GM08714 (cell line): ENCODE results near the gene NPTX1.

Experiments
- H3K4me3 ChIP-seq: fragments of 200-500 bp; sonication (Bioruptor generic); 2 replicates; pipeline ENCODE4 v1.5.1; 2014; ENCODE audit warnings: mild to moderate bottlenecking, low read length, inconsistent platforms
- ZNF274 ChIP-seq: IDR thresholded peaks from 2 replicates; pipeline ENCODE4 v1.6.1; 2012; ENCODE audit warnings: mild to moderate bottlenecking, low read depth, low read length

Gene NPTX1

GRCh38 chr17:80453998-80454556, 22.3 kb downstream of the NPTX1 start:
- H3K4me3 ChIP-seq: peak overlapping the region; percentile 88
- no peak for TF ChIP-seq ZNF274

DNA sequence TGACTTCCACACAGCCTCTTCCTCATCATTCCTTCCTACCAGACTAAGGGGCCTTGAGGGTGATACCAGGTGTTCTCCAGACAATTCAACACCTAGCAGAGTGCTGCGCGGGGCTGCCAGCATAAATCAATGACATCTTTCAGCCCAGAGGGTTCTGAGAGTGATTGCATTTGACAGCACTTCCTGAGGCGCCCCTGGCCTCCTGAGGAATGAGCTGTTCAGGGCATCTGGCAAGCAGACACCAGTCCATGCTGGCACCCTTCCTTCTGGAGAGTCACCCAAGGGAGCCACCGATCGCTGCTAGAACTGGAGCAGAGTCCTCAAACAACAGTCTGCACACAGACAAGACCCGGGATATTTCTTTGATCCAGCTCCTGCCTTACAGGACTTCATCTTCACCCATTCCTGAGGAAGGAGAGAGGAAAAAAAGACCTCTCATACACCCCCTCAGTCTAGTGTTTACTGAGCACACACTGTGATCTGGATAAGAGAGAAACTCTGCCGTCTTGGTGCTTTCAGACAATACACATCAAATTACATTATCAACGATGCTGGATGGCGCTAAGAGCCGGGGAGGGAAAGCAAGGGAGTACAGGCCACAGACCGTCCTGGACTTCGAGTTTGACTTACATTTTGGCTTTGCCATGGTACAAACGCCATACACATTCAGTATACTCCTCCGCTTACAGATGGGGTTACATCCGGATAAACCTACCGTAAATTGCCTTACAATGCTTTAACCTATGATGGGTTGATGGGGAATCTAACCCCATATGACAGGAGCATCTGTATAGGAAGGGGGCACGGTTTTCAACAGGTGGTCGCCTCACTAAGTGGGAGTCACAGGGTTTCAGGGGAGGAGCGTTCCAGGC, 23.0 kb downstream of the NPTX1 start:
- no peak for TF ChIP-seq ZNF274
- H3K4me3 ChIP-seq: peak overlapping the region; percentile 88; the same call in 1 of the 2 replicates

- TF ChIP-seq ZNF274: no peak
- no peak overlapping the region for H3K4me3 ChIP-seq
These were observed 24.1 kb downstream of the NPTX1 start for GRCh38 chr17:80452173-80452915.

- TF ChIP-seq ZNF274: no peak
- no peak overlapping the region for H3K4me3 ChIP-seq
These were observed 25.2 kb downstream of the NPTX1 start for GRCh38 chr17:80451104-80451775.

GRCh38 chr17:80449930-80450576, 26.4 kb downstream of the NPTX1 start:
- no peak overlapping the region for H3K4me3 ChIP-seq
- no peak for TF ChIP-seq ZNF274

DNA sequence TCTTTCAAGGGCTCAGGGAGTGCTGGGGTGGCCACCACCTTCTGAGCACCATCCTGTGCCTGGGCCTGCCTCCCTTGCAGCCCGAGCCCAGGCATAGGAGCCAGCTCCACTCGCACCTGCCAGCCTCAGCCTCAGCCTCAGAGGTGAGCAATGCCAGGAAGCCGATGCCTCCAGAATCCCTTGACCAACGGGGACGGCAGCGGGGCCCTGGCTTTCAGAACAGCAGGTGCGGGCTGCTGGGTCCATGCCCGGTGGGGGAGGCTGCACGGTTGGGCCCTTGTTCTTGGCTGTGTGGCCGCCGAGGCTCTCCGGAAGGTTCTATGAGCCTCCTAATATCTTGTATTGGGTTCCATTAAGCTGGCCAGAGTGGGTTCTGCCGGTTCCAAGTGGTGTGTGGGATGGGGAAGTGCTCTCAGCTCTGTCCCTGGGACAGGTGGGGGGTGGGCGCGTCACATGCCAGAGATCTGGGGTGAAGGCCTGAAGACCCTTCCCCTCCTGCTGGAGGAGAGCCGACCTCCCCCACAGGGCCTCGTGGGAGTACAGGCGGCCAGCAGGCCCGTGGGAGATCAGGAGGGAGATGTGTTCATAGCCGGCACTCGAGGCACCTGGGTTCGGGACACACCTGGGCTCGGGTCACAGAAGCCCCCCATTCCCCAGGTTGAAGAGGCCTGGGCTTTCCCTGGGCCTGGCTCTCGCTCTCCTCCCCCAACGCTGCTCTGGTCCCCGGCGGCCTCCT, 27.0 kb downstream of the NPTX1 start:
- TF ChIP-seq ZNF274: no peak

GRCh38 chr17:80447790-80448189, 28.6 kb downstream of the NPTX1 start:
- no peak overlapping the region for H3K4me3 ChIP-seq
- TF ChIP-seq ZNF274: no peak

More for the DNA sequence above, 27.0 kb downstream of the NPTX1 start:
- no peak overlapping the region for H3K4me3 ChIP-seq

DNA sequence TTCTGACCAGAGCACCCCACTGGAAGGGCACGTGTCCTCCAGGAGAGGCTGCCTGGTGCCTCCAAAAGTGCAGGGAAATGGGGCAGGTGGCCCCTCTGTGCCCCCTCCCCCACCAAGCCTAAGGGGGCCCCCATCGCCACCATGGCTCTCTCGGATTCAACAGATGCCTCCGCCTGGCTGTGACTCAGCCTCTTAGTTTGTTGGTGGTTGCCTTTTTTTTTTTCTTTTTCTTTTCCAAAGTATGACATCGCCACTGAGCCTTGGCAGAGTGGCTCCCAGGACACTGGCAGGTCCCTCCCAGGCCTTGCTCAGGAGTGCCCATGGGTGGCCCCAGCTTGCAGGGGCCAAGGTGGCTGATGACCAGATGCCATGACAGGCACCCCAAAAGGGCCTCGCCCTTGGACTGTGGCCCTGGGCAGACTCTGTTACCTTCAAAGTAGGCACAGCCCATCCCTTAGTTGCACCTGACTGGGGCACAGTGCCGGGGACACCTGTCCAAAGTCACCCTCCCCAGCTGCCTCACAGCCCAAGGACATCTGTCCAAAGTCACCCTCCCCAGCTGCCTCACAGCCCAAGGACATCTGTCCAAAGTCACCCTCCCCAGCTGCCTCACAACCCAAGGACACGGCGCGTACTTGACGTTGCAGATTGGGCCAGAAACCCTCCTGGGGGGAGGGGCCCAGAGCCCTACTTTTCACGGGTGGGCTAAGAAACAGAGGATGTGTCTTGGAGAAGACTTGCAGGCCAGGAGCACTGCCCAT, 29.6 kb downstream of the NPTX1 start:
- TF ChIP-seq ZNF274: no peak

GRCh38 chr17:80445726-80446110, 30.7 kb downstream of the NPTX1 start:
- no peak for TF ChIP-seq ZNF274

More for the DNA sequence above, 29.6 kb downstream of the NPTX1 start:
- no peak overlapping the region for H3K4me3 ChIP-seq

DNA sequence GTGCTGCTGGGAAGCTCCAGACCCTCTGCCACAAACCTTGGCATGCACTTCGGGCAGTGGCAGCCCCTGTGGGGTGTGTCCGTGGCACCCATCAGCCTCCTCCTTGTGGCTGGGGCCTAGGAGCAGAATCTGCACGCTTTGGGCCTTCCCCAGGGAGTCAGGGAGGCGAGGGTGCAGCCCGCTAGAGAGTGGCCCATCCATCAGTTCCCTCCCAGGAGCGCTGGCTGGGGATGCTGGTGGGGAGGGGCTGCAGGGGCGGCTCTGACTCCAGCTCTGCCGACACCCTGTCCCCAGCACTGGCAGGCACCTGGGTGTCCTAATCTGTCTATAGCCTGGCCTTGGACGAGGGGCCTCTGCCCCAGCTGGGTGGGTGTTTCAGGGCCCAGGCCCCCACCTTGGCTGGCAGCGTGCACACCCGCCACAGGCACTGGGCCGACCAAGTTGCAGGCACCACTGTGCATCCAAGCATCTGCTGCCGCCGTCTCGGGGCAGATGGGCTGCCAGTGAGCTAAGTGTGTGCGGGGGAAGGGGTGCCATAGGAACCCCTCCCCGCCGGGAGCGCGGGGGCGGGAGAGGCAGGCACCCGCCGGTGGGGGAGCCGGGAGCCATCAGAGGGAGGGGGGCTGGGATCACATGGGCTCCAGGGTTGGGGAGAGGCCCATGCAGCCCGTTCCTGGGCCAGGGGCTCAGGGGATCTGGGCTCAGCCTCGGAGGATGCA, 31.2 kb downstream of the NPTX1 start:
- no peak overlapping the region for H3K4me3 ChIP-seq
- TF ChIP-seq ZNF274: no peak

More at GRCh38 chr17:80445726-80446110, 30.7 kb downstream of the NPTX1 start:
- H3K4me3 ChIP-seq: no peak overlapping the region

GRCh38 chr17:80444644-80444979, 31.8 kb downstream of the NPTX1 start:
- H3K4me3 ChIP-seq: no peak overlapping the region
- no peak for TF ChIP-seq ZNF274

DNA sequence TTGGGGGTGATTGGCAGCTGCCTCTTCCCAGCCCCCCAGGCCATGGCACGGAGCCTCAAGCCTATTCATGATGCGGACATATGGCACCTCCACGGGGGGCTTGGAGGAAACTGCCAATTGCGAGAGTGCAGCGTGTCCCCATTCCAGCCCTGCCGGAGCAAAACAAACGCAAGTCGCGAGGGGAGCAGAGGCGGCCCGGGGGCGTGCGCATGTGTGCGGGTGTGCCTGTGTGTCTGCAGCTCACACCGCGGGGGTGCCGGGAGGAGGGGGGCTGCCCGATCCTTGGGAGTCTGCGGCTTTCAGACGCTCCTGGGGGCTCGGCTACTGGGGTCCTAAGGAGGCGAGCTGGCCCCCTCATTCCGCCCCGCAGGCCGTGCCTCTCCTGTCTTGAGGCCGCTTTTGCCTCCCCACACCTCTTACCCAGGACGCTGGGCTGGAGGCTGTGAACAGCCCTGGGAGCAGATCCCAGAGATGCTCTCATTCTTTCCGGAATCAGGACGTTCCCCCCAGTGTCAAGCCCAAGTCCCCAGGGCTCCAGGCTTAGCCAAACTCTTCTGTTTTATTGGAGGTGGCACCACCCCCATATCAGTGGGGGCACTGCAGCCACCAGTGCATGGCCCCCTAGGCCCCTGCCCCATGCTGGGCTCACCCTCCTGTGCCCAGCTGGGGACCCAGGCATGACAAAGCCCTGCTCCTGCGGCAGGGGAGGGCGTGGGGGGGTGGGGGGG, 32.3 kb downstream of the NPTX1 start:
- H3K4me3 ChIP-seq: no peak overlapping the region
- no peak for TF ChIP-seq ZNF274
